Stimulated activated CD4-positive, alpha-beta T cell treated with anti-CD3 and anti-CD28 coated beads, Interleukin-15, amount 100 ng/mL, for 1 hour (primary cell): ENCODE data around the gene AKAP1.

Experiments used
- DNase-seq, 2 donors: peaks; one replicate each; pipeline ENCODE4 v3.0.0-alpha.2; 2020; ENCODE audit warnings: low read depth in 1 of 2, low spot score in 1 of 2

Gene AKAP1, protein sequence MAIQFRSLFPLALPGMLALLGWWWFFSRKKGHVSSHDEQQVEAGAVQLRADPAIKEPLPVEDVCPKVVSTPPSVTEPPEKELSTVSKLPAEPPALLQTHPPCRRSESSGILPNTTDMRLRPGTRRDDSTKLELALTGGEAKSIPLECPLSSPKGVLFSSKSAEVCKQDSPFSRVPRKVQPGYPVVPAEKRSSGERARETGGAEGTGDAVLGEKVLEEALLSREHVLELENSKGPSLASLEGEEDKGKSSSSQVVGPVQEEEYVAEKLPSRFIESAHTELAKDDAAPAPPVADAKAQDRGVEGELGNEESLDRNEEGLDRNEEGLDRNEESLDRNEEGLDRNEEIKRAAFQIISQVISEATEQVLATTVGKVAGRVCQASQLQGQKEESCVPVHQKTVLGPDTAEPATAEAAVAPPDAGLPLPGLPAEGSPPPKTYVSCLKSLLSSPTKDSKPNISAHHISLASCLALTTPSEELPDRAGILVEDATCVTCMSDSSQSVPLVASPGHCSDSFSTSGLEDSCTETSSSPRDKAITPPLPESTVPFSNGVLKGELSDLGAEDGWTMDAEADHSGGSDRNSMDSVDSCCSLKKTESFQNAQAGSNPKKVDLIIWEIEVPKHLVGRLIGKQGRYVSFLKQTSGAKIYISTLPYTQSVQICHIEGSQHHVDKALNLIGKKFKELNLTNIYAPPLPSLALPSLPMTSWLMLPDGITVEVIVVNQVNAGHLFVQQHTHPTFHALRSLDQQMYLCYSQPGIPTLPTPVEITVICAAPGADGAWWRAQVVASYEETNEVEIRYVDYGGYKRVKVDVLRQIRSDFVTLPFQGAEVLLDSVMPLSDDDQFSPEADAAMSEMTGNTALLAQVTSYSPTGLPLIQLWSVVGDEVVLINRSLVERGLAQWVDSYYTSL

DNA sequence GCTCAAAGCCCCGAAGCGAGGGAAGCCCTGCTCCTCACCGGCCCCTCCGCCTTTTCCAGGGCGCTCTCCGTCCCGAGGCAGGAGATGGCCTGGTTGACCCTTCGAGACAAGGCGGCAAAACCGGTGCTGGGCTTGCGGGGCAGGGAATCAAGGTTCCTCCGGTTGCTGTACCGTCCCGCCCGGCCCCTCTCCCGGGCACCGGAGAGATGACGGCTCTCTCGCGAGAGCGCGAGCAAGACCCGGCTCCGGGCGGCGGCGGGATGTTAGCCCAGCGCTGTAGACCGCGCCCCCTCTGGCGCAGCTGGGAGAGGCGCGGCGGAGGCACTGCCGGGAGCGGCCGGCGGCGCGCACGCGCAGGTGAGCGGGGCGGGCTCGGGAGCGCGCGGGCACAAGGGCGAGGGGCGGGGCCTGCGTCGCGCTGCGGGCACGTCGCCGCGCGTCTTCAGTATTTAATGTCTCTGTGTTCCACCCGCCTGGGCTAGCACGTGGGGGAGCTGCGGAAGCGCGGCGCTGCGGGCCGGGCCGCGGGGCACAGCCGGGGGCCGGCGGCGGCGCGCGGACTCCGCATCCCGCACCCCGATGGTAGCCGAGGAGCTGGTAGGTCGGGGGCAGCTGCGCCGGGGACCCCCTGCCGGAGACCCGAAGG lies at the start of gene AKAP1:
TSS of gene AKAP1 (plus strand) at position 445 of the 646 bp plus-strand sequence. CDS start 20,219 bp downstream, outside the sequence.
- peak; percentile 92 for DNase-seq

DNA sequence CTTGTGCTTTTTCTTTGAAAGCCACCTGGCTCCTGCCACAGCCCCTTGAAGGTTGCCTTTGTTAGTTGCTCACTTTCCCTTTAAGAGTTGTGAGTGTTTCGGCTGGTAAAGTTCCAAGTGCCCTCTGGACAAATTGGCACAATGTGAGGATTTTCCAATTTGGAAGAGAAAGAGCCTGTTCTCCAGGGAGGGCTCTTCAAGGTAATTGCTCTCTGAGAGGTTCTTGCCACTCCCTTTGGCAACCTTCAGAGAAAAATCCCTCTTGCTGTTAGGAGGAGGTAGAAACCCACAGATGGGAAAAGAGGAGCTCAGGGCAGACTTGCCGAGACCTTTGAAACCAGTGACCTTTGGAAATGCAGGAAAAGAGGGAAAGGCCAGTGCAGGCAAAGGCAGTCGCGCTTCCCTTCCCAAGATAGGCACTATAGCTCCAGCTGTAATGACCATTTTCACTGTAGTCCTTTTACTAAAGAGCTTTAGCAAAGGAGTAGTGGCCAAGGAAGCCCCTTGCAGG lies 49.0 kb upstream of the AKAP1 start:
- no peak for DNase-seq

DNA sequence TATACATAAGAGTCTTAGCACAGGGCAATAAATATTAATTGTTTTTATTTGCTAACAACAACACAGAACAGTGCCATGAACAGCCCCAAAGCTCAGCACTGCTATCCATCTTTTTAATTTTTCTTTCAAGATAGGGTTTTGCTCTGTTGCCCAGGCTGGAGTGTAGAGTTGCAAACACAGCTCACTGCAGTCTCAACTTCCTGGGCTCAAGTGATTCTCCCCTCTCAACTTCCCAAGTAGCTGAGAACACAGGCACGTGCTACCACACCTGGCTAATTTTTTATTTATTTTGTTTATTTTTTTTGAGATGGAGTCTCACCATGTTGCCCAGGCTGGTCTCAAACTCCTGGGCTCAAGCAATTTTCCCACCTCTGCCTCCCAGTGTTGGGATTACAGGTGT lies 47.6 kb upstream of the AKAP1 start:
- DNase-seq: no peak

DNA sequence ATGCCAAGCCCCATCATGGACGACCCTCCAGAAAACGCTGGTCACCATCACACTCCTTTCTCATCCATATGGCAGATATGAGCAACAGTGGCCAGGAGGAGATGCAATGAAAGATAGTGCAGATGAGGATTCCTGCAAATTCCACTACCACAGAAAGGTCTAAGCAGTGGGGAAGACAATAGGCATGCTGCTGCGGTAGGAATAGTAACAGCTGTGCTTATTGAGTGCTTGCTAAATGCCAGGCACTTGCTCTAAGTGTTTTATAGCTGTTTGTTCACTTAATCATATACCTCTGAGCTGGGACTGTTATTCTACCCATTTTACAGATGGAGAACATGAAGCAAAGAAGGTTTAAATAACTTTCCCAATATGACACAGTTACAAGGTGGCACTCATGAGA lies 46.6 kb upstream of the AKAP1 start:
- DNase-seq: no peak

DNA sequence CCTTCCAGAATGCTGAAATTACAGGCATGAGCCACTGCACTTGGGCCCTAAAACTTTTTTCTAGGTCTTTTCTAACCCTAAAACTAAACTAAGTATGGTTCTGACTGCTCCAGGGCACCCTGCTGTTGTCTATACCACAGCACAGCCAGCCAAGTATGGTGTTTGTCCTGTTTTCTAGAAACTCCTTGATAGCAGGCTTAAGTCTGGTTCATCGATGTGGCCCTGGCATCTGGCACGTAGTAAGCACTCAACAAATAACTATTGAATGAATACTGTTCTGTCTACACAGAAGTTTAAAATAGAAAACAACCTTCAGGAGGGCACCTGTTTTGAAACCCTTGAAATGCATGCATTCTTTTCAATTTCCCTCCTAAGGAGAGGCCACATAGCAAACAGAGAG lies 44.5 kb upstream of the AKAP1 start:
- DNase-seq: no peak

DNA sequence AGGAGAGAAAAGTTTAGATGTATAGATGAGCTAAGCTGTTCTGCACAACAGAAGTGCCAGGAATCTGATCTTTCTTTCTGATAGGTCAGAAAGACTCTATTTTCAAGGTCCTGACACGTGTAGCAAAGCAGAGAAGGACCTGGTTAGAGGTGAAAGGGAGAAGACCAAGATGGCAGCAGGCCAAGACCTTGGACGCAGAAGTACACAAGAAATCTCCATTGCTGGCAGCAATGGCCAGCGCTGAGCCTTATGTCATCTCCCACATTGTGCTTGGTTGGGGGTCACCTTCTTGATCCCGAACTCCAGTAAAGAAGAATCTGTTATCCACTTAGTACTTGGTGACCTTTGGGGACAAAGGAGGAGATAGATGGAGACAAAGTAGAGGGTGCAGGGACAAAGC lies 41.8 kb upstream of the AKAP1 start:
- no peak for DNase-seq

DNA sequence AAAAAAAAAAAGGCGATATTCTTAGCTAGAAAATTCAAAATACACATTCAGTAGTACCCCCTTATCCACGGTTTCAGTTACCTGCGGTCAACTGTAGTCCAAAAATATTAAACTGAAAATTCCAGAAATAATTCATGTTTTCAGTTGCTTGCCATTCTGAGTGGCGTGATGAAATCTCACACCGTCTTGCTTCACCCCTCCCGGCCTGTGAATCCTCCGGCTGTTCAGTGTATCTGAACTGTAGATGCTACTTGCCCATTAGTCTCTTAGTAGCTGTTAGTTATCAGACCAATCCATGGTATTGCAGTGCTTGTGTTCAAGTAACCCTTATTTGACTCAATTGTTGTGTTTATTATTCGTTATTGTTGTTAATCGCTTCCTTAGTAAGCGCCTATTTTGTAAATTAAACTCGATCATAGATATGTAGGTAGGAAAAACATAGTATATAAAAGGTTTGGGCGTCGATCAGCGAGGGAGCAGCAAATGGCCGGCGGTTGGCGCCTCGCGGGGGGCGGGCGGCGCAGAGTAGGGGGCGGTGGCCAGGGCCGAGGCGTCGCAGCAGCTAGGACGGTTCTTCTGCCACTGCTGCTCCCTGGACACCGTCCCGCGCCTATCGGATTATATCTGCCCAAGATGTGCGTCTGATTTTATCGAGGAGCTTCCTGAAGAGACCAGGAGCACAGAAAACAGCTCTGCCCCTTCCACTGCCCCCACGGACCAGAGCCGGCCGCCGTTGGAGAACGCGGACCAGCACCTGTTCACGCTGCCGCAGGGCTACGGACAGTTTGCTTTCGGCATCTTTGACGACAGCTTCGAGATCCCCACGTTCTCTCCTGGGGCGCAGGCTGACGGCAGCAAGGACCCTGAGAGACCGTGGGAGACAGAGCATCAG lies 39.8 kb upstream of the AKAP1 start:
- DNase-seq: no peak

DNA sequence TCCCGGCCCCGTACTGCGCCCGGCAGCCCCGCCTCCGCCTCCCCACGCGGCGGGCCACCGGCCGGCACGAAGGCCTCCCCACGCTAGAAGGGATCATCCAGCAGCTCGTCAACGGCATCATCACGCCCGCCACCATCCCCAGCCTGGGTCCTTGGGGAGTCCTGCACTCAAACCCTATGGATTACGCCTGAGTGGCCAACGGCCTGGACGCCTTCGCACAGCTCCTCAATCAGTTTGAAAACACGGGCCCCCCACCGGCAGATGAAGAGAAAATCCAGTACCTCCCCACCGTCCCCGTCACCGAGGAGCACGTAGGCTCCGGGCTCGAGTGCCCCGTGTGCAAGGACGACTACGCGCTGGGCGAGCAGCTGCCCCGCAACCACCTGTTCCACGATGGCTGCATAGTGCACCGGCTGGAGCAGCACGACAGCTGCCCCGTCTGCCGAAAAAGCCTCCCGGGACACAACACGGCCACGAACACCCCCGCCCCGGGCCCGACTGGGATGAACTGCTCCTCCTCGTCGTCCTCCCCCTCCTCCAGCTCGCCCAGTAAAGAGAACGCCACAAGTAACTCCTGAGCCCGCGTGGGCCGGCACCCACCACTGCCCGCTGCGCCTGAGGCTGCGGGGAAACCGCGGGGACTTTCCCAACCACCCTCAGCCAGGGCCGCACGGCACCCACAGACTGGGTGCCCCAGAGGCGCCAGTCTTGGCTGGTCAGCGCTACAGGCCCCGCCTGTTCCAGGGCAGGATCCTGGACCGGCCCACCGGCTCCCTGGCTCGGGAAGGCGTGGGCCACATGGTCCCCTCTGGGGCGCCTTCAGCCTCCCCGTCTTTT lies 39.0 kb upstream of the AKAP1 start:
- peak in 1 of 2 donors; percentile 5 for DNase-seq

DNA sequence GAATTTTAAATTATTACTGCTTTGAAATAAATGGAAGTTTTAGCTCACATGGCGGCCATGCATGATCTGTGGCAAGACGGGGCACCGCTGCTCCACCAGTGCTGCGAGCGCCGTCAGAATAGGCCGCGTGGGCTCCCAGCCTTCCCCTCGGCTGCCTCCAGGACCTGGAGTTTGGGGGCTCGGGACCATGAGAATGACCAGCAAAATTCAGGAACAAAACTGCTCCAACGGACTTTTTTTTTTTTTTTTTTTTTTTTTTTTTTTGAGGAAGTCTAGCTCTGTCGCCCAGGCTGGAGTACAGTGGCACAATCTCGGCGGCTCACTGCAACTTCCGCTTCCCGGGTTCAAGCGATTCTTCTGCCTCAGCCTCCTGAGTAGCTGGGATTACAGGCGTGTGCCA lies 38.3 kb upstream of the AKAP1 start:
- DNase-seq: no peak

DNA sequence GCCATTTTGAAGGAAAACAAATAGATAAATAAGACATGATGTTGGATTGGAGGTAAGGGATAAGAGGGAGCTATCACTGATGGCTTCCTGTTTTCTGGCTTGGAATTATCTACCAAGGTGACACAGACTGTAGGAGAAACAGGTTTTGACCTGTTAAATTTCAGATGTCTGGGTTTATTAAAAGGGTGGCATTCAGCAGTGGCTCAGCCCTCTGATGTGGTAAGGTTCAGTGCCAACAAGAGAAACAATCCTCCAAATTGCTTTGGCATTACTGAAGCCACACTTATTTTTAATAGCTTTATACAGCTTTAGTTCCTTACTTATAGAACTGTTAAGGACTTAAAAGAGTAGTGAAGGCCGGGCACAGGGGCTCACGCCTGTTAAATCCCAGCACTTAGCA lies 37.0 kb upstream of the AKAP1 start:
- DNase-seq: no peak

DNA sequence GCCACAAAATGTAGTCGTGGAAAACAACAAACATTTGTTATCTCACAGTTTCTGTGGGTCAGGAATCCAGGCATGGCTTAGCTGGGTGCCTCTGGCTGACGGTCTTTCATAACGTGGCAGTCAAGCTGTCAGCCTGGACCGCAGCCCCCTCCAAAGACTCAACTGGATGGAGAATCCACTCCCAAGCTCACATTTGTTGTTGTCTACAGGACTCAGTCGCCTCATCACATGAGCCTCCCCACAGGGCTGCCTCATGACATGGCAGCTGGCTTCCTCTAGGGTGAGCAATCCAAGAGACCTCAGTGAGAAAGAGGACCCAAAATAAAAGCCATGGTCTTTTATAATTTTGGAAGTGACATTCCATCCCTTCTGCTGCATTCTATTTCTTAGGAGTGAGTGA lies 34.7 kb upstream of the AKAP1 start:
- no peak for DNase-seq

DNA sequence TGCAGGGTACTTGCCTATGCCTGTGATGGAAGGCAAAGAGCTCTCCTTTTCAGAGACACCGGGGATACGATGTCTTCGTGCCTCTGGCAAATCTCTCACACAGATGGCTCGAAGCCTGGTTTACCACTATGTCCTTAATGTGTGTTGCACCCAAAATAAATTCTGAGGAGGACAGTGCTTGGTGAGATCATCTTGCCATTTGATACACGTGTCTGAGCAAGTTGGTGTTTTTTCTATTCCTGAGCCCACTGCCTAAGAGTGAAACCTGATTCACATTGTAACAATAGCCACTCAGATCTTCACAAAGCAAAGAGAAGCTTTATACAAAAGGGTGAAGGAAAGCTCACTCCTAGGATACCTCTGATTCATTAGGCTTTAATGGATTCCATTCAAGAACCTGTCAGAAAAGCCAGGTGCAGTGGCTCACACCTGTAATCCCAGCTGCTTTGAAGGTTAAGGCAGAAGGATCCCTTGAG lies 33.1 kb upstream of the AKAP1 start:
- DNase-seq: no peak

DNA sequence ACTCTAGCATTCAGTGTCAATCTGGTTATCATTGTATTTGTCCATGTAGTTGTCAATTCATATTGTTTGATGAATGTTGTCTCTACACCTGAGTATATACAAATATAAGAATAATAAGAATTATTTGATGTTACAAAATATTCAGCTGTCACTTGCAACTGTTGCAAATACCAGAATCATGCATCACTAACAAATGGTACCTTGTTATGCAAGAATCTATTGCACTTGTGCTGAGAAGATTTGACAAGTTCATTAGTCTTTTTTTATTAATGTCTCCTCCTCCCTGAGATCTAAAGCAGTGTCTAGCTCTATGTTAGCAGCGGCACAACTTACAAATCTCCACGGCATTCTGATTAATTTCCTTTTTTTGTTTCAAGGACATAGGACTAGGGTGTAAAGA lies 22.2 kb upstream of the AKAP1 start:
- no peak for DNase-seq

DNA sequence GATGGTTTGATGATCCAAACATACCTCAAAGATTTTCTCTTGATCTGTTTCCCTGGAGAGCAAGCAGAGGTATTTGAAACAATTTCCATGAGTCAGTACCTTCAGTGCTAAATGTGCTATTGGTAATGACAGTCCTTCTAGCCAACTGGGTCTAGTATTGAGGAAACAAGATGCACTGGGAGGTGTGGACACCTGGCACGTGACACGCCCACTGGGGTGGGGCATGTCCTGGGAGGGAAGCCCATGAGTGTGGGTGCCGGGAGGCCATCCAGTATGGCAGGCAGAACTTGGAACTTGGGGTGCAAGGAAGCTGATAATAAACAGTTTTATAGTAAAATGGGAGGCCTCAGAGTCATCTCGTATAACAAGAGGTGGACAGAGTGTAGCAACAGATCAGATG lies 17.9 kb upstream of the AKAP1 start:
- DNase-seq: no peak

DNA sequence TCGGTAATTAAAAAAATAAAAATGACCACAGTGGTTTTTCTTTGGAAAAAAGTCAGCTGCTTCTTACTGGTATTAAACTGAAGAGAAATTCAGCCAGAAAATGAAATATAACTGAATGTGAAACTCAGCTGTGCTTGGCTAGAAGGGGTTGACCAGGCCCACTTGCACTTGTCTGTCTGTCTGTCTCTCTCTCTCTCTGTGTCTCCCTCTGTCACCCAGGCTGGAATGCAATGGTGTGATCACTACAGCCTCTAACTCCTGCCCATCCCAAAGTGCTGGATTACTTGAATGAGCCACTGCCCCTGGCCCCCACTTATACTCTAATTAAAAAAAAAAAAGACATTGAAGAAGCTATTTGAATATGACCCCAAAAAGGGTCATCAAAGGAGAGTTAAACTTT lies 17.3 kb upstream of the AKAP1 start:
- no peak for DNase-seq

DNA sequence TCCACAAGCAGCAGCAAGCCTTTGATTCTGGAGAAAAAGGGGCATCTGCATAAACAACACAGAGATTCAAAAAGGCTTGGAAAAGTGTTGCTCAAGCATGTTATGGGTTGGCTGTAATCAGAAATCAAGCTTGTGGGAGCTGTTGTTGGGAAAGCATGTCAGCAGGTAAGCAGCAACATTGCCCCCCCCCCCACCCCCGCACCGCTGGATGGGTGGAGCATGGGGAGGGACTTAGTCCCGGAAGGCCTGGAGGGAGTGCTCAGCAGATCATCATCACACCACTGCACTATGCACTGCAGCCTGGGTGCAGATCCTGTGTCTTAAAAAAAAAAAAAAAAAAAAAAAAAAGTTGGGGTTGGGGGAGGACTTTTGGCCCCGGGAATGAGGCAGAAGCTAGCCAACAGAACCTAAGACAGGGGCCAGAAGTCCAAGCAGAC lies 16.8 kb upstream of the AKAP1 start:
- no peak for DNase-seq

DNA sequence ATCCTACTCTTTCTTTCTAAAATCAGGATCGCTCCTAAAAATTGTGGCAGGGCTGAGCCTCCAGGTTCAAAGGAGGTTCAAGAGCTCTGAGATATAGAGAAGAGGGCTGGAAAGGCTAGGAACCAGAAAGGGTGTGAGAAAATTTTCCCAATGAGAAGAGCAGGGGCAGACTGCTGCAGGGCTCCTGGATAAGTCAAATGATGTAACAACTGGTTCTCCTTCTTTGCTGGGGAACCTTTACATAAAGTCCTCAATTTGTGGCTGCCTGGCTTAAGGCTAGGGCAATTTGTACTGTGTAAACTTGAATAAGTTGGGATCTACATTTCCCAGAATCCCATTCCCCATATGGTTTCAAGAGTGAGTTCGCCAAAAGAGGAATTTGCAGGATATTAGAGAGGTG lies 16.3 kb upstream of the AKAP1 start:
- no peak for DNase-seq

DNA sequence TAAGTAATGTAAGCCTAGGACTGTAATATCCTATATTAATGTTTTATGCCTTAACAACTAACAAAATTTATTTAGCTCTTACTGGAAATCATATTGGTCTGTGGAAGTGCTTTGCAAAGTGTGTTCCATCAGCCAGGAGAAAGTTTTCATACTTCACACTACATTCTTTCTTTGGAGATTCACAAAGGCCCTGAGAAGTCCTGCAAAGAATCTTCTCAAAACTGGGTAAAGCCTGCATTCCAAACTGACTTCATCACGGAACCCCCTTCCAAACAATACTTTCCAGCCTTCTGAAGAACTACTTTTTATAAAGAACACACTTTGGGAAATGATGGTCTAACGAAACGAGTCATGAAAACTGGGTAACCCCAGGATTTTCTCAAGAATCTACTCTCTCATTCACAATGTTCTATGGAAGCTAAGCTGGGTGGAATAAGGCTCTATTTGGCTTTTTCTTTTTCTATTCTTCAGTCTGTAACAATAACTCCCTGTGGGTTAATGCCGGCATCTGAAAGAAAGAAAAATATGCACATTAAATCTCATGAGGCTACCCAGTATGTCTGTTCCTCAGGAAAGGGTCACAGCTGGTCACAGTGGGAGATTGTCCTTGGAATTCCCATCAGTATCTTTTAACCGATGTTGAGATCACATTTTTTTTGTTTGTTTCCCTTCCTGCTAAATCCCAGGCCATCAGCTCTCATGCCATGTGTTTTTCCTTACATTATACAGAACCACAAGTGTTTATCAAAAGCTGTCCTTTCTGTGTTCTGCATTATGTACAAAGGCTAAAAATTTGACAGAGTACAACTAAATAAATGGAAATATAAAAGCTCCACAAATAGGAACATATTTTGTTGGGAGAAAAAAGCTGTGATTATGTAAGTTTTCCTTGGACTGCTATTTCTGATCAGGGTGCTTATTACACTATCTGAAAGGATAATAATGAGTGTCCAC lies 12.8 kb upstream of the AKAP1 start:
- no peak for DNase-seq
